ENCODE data around the gene FOCAD. TPM values are rescaled to one million over a fixed set of nuclear protein-coding genes. Genes with fewer than 3 reads are reported as not detected.

The FOCAD gene
- total RNA-seq, 1 donor from 2014 or later = 60.1 TPM

DNA sequence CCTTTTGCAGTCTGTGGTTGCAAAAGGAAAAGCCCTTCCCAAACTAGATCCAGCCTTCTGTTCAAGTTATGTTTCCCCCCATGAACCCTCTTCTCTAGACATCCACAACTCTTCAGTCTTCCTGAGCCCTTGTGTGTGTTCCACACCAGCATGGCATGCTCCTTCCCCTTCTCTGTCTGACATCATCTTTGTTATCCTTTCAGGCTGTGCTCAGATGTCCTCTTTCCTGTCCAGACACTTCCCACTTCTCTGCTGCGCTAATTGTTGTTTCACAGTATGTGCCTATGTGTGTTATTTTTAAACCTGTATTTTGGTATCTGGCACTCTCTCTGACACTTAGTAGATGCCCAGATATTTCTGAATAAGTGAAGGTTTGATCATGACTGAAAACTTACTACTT is 38.2 kb downstream of the FOCAD start:
- DNase-seq (ENCODE audit: low read depth, low spot score) = no peak
- Mint-ChIP-seq H3K4me3 (no peak overlapping the region), H3K27ac (ENCODE audit: unreplicated experiment) (peak overlapping the region; percentile 23), H3K9me3 (no peaks in the 10 kb centered on the region), H3K27me3 (ENCODE audit: low read depth) (no peaks in the 10 kb centered on the region), H3K36me3 (ENCODE audit: low read depth) (peaks cover 23% of the 10 kb centered on the region), H3K4me1 (peaks cover 21% of the 10 kb centered on the region)
- TF ChIP-seq, protein P1, sequence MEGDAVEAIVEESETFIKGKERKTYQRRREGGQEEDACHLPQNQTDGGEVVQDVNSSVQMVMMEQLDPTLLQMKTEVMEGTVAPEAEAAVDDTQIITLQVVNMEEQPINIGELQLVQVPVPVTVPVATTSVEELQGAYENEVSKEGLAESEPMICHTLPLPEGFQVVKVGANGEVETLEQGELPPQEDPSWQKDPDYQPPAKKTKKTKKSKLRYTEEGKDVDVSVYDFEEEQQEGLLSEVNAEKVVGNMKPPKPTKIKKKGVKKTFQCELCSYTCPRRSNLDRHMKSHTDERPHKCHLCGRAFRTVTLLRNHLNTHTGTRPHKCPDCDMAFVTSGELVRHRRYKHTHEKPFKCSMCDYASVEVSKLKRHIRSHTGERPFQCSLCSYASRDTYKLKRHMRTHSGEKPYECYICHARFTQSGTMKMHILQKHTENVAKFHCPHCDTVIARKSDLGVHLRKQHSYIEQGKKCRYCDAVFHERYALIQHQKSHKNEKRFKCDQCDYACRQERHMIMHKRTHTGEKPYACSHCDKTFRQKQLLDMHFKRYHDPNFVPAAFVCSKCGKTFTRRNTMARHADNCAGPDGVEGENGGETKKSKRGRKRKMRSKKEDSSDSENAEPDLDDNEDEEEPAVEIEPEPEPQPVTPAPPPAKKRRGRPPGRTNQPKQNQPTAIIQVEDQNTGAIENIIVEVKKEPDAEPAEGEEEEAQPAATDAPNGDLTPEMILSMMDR (conservative IDR thresholded peaks at IDR 0.05) = no peak

- no peaks in the 10 kb centered on the region for H3K9me3 Mint-ChIP-seq
- no peak overlapping the region for H3K4me3 Mint-ChIP-seq
- H3K36me3 Mint-ChIP-seq (ENCODE audit: low read depth) = peaks cover 14% of the 10 kb centered on the region
- no peaks in the 10 kb centered on the region for H3K27me3 Mint-ChIP-seq (ENCODE audit: low read depth)
- no peak for DNase-seq (ENCODE audit: low read depth, low spot score)
- no peak overlapping the region for H3K27ac Mint-ChIP-seq (ENCODE audit: unreplicated experiment)
- H3K4me1 Mint-ChIP-seq = peaks cover 21% of the 10 kb centered on the region
- TF ChIP-seq, protein P1 (conservative IDR thresholded peaks at IDR 0.05) = no peak
These were observed 41.6 kb downstream of the FOCAD start for GRCh38 chr9:20725675-20726074.

GRCh38 chr9:20726144-20726543 is 42.1 kb downstream of the FOCAD start:
- no peak for DNase-seq (ENCODE audit: low read depth, low spot score)
- no peaks in the 10 kb centered on the region for H3K9me3 Mint-ChIP-seq
- peaks cover 21% of the 10 kb centered on the region for H3K4me1 Mint-ChIP-seq
- H3K36me3 Mint-ChIP-seq (ENCODE audit: low read depth) = peaks cover 12% of the 10 kb centered on the region
- TF ChIP-seq, protein P1 (conservative IDR thresholded peaks at IDR 0.05) = no peak
- H3K27me3 Mint-ChIP-seq (ENCODE audit: low read depth) = no peaks in the 10 kb centered on the region
- no peak overlapping the region for H3K4me3 Mint-ChIP-seq
- H3K27ac Mint-ChIP-seq (ENCODE audit: unreplicated experiment) = no peak overlapping the region

GRCh38 chr9:20728493-20729220 is 44.6 kb downstream of the FOCAD start:
- peaks cover 15% of the 10 kb centered on the region for H3K4me1 Mint-ChIP-seq
- DNase-seq (ENCODE audit: low read depth, low spot score) = no peak
- H3K27me3 Mint-ChIP-seq (ENCODE audit: low read depth) = no peaks in the 10 kb centered on the region
- no peak overlapping the region for H3K4me3 Mint-ChIP-seq
- H3K36me3 Mint-ChIP-seq (ENCODE audit: low read depth) = peaks cover 10% of the 10 kb centered on the region
- no peak overlapping the region for H3K27ac Mint-ChIP-seq (ENCODE audit: unreplicated experiment)
- no peaks in the 10 kb centered on the region for H3K9me3 Mint-ChIP-seq
- TF ChIP-seq, protein P1 (conservative IDR thresholded peaks at IDR 0.05) = no peak

GRCh38 chr9:20729523-20729922 is 45.5 kb downstream of the FOCAD start:
- no peak for DNase-seq (ENCODE audit: low read depth, low spot score)
- Mint-ChIP-seq H3K4me1 (peaks cover 15% of the 10 kb centered on the region), H3K27ac (ENCODE audit: unreplicated experiment) (no peak overlapping the region), H3K9me3 (no peaks in the 10 kb centered on the region), H3K36me3 (ENCODE audit: low read depth) (peaks cover 8% of the 10 kb centered on the region), H3K27me3 (ENCODE audit: low read depth) (no peaks in the 10 kb centered on the region), H3K4me3 (no peak overlapping the region)
- TF ChIP-seq, protein P1 (conservative IDR thresholded peaks at IDR 0.05) = no peak

Measured in neural crest cell (in vitro differentiated cells).